DMS153 treated with DMSO at 0.1 percent for 48 hours (cell line): ENCODE data around the gene ISL2.
A peak's percentile ranks its signal among the peaks of the same experiment; 100 is the strongest.
"Not testable (repeated sequence)": the region's sequence is repeated elsewhere in the genome, so short reads cannot be mapped to it uniquely, and the experiment has no call there.

Experiments
- DNase-seq: peaks from one replicate; lab custom pipeline; 2025; ENCODE audit not compliant: unreplicated experiment; lab: John Stamatoyannopoulos, UW

ISL2 gene

DNA sequence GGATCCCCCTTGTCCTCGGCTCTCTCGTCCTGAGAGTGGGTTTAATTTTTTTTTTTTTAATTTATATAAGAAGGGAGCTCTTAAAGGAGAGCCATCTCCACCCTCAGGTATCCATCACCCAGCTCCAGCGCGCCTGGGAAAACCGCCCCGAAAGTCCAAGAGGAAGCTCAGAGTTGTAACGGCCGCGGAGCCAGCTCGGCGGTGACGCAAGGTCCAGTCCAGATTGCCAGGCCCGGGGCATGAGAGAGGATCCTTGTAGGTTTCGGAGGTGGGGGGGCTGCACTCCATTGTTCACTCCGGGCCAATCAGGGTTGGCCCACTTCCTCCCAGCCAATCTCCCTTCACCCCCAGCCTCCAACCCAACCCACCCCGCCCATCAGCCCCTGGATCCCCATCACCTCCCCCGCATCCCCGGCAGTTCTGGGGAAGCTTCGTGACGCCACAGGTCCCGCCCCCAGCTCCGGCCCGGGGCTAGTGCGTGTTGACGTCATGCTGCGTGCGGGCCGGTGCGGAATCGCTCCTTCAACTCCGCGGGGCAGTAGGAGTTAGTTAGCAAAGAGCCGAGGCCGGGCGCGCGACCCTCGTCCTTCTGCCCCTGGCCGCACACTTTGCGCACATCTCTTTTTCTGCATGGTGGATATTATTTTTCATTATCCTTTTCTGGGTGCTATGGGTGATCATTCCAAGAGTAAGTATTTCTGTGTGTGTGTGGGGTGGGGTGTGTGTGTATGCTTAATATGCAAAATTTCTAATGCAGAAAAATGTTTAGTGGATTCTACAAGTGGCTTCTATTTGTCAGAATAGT is at the start of gene ISL2:
ISL2 (plus strand) TSS at position 520 of the 805 bp plus-strand sequence; CDS start at position 631, 111 bp downstream.
- no peak for DNase-seq

DNA sequence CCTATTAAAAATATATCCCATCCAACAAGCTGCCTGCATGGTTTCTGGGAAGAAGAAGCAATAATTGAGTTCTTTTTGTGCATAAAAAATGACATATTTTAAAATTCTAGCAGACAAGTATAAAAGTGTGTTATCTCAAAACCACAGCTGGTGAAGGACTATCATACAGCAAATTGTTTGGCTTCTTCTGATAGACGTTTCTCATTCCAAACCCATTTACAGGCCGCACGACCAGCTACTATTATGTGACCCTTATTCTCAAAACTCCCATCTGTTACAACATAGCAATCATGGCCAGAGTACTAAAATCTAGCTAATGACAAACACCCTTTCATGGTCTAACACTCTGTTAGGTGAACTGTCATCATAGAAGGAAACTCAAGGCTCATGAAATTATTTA is 47.0 kb upstream of the ISL2 start:
- no peak for DNase-seq

DNA sequence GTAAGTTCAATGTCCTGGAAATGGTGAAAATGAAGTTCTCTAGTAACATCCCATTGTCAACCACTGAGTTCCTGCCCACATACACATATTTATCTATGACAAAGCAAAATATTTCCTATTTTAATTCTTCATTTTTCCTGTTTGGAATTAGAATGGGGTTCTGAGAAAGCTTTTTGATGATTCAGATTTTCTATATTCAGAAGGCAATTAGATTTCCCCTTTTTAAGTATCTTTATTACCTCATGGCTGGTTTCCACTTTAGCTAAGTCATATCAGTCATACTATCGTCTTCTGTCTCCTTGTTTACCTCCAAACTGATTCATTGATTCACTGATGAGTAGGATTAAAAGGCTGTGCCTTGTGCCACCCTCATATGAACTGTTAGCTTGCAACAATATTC is 43.2 kb upstream of the ISL2 start:
- no peak for DNase-seq

DNA sequence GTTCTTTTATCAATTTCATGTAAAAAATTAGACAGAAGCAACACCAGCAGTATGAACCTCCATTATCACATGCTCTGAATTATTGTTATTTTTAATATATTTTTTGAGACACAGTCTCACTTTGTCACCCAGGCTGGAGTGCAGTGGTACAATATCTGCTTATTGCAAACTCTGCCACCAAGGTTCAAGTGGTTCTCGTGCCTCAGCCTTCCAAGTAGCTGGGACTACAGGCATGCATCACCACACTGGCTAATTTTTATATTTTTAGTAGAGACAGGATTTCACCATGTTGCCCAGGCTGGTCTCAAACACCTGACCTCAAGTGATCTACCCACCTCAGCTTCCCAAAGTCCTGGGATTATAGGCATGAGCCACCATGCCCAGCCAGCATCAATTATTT is 42.1 kb upstream of the ISL2 start:
- not testable (repeated sequence) for DNase-seq

DNA sequence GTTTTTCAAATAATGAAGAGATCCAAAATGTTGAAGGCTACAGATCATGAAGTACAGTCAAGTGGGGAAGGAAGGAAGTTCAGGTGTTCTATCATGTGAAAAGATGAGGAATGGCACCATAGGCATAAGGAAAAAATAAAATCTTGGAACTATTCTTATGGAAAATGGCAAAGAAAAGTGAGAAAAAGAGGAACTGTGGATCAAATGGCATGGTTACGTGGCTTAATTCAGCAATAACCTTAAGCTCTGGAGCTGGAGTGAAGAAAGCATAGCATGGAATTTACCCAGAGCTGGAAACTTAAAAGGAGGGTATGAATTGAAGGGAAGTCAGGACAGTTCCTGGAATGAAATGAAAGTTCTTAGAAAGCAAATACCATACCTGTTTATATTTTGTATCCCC is 39.7 kb upstream of the ISL2 start:
- DNase-seq, result no peak

DNA sequence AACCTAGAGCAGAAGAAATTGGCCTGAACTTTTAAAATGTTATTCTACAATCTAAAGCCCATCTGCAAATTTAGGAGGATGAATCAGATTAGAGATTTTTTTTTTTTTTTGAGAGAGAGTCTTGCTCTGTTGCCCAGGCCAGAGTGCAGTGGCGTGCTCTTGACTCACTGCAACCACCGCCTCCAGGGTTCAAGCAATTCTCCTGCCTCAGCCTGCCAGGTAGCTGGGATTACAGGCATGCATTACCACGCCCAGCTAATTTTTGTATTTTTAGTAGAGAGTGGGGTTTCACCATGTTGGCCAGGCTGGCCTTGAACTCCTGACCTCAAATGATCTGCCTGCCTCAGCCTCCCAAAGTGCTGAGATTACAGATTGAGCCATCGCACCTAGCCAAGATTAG is 38.6 kb upstream of the ISL2 start:
- DNase-seq, result not testable (repeated sequence)

DNA sequence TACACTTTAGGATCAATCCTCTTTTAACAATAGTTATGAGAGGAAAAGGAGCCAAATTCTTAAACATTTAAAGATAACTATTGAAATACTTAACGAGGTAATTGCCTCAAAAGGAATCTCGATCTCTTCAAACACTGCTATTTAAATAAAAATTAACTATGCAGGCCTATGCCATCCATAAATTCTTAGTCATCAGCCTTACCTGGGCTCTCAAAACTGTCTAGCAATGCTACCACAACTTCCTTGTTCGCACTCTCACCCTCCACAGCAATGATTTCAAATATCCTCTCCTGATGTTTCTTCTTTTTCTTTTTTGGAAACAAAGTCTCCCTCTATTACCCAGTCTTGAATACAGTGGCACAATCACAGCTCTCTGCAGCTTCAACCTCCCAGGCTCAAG is 37.6 kb upstream of the ISL2 start:
- no peak for DNase-seq

DNA sequence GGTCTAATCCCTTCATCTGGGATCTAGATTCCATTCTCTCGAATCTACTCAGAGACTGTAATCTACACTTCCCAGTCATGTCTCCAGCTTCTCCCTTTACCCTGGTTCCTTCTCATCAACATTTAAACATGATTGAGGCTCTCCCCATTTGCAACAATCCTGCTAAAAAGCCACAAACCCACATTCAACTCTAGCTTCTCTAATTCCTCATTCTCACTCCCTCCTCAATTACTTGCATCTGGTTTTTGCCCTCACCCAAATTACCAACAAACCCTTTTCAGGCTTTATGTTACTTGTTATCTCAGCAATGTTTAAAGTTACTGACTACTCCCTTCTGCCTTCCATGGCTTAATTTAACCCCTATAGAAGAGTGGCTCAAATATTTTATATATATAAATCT is 36.8 kb upstream of the ISL2 start:
- DNase-seq, result no peak

DNA sequence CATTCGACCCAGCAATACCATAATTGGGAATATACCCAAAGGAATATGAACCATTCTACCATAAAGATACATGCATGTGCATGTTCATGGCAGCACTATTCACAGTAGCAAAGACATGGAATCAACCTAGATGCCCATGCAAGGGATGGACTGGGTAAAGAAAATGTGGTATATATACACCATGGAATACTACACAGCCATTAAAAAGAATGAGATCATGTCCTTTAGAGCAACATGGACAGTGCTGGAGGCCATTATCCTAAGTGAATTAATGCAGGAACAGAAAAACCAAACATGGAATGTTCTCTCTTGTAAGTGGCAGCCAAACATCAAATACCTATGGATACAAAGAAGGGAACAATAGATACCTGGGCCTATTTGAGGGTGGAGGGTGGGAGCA is 32.7 kb upstream of the ISL2 start:
- no peak for DNase-seq

DNA sequence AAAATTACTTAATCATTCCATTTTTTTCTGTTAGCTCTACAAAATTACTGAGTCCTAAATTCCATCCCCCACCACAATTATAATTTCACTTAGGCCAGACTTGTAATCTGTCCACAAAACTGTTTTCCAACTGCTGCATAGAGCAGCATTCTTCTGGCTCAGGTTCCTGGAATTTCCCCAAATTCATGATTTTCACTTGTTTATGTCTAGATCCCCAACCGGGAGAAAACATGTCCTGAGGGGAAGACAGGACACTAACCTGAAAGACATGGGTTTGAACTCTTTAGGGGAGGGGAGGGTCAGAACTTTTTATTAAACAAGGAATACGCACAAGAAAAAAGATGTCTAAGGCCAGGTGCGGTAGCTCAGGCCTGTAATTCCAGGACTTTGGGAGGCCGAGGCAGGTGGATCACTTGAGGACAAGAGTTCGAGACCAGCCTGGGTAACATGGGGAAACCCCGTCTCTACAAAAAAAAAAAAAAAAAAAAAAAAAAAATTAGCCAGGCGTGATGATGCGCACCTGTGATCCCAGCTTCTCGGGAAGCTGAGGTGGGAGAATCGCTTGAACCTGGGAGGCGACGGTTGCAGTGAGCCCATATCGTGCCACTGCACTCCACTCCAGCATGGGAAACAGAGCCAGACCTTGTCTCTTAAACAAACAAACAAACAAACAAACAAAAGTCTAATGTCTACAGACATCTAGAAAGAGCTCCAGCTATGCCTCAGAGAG is 26.8 kb upstream of the ISL2 start:
- no peak for DNase-seq

DNA sequence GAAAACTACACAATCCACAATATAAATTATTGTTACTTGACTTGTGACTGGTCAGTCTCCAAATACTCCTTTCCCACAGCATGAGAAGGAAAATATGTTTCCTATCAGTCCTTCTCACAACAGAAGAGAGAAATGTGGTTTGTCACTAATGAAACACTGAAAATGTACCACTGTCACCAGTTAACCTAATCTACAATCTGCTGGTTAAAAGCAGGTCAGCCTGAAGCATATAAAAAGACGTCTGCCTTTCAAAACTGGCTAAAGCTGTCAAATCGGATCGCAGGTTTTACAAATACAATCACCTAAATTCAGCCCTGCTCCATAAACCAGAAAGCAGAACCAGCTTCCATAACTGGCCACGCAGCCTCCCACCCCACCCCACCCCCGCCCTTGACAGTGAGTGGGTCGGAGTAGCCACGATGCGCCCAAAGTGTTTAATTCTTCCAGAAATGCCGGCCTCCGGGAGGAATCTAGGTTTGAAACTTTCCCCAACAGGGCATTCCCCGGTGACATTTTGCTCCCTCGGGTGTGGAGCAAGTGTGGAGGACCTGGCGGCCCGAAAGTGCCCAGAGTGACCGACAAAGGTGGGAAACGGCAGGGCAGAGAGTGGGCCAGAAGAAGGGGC is 26.0 kb upstream of the ISL2 start:
- DNase-seq, result no peak

DNA sequence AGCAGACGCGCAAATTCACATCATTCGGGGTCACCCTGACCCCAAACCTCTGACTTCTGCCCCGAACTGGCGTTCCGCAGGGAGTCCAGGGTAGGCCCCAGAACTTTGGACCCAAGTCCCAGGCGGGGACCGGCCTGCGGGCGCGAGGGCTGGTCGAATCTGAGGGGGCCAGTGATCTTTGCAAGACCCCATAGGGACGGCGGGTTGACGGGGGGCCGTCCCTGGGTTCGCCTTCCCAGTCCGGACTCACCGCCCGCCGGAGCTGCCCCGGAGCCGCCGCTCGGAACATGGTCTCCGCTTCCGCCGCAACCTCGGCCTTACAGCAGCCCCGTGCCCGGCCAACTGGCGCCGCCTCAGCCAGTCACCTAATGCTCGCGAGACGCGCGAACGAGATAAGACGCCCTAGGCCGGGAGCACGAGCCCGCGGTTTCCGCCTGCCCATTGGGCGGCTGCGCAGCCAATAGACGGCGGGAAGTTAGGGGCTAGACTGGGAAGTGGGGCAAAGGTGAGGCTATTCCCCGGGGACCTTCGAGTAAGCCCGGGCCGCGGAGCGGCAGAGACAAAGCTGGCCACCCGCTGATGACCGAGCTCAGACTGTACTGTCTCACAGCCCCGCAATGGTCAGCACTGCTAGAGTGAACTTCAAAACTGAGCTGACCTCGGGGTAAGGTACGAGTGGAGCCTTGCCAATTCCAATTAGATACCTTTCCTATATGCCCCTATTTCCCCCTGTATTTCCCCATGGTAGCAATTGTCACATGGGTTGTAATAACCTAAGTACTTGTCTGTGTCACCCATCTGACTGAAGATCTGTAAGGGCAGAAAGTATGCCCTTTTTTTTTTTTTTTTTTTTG is 25.2 kb upstream of the ISL2 start, which contains the start of gene ETFA:
ETFA (minus strand) TSS at position 370 of the 854 bp plus-strand sequence; CDS start at position 289, 81 bp downstream.
- peak; percentile 66 for DNase-seq

DNA sequence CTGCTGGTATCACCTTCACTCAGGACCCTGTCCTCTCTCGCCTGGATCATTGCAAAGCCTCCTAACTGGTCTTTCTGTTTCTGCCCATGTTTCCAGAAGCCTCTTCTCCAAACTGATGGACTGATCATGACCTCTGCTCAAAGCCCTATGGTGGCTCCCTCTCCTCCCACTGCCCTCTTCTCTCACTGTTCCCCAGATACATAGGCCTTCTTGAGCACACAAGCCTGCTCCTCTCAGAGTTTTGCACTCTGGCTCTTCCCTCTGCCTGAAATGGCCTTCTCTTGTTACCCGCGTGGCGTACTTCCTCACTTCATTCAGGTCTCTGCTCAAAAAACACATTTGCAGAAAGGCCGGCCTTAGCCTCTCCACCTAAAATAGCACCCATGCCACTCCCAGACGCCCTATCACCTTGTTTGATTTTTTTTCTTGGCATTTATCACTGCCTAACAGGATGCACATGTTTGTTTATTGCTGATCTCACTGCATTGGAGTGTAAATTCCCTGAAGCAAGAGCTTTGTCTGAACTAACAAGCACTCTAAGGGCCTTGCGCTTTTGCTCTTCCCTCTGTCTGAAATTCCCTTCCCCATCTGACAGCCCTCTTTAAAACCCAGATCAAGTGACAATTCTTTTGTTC is 23.9 kb upstream of the ISL2 start:
- peak; percentile 3 for DNase-seq

DNA sequence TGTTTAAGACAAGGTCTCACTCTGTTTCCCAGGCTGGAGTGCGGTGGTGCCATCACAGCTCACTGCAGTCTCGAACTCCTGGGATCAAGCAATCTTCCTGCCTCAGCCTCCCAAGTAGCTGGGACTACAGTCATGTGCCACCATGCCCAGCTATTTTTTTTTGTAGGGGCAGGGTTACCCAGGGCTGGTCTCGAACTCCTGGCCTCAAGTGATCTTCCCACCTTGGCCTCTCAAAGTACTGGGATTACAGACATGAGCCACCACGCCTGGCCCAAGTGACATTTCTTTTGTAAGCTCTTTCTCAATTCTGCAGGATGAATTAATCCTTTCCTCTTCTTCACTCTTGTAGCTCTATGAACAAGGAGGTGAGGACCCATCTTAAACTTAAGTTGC is 23.4 kb upstream of the ISL2 start:
- not testable (repeated sequence) for DNase-seq

DNA sequence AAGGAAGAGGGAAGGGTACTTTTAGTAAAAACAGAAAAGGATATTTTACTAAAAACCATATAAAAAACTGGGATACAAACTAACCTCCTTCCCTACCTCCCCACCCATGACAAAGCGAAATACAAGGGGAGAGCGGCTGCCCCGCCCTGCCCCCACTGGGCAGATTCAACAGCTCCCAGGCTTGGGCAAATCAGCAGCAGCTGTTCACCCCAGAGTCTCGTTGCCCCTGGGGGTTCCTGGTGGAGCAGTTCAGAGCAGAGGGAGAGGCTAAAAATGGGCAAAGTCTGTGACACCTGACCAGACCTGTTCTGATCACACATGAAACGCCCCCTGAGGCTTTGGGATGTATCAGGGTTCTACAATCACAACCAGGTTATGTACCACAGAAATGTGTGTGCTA is 22.8 kb upstream of the ISL2 start:
- no peak for DNase-seq

DNA sequence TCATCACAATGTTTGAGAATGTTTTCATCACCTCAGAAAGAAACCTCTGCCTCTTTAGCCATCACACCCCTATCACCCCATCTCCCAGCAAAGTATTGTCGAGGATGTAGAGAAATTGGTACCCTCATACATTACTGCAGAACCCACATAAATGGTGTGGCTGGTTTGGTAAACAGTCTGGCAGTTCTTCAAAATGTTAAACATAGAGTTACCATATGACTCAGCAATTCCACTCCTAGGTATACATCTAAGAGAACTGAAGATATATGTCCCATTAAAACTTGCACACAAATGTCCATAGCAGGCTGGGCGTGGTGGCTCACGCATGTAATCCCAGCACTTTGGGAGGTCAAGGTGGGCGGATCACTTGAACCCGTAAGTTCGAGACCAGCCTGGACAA is 16.6 kb upstream of the ISL2 start:
- DNase-seq, result no peak

DNA sequence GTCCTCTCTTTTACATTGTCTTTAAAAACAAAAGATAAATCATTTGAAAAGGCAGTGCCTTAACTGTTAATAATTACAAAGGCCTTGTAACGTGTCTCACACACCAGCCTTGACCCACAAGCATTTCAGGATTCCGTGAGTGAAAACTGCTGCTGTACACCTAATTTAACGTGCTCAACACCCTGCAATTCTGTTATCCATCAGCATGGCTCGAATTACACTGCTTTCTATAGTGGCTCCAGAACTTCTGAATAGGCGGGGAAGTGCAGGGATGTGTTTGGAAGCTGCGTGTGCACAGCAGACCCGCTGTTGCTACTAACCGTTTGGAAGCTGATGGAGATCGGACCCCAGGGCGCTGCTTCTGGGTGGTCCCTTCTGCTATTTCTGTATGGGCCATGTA is 15.4 kb upstream of the ISL2 start:
- no peak for DNase-seq

DNA sequence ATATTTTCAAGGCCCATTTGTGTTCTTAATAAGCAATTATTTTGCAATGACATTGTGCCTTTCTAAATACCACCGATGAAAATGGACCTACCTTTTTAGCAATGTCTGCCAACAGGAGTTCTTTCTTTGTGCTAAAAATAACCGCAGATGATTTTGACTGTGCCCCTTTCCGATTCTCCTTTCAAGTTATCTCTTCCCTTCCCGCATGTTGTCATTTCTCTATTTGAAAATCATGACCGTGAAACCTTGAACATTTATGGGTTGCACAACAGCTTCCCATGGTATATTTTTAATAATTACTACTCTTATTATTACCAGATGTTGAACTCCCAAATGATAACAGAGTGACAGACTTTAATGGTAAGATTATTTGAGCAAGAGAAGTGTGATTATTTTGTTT is 15.0 kb upstream of the ISL2 start:
- DNase-seq, result no peak

DNA sequence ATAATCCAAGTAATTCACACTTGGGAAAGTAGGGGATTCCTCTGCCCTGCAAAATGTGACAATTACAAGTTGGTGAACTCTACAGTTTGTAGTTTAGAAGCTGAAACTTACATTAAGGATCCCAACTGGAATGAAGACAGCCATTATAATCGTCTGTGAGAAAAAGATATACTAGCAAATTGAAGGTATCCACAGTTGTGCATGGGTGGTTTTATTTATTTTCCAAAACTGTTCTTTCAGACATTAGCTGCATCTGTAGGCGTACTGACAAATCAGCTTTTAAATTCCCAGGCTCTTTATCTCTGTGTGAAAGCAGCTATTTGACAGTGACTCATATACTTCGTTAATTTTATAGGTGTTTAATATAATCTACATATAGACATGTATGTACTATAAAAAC is 12.5 kb upstream of the ISL2 start:
- no peak for DNase-seq

DNA sequence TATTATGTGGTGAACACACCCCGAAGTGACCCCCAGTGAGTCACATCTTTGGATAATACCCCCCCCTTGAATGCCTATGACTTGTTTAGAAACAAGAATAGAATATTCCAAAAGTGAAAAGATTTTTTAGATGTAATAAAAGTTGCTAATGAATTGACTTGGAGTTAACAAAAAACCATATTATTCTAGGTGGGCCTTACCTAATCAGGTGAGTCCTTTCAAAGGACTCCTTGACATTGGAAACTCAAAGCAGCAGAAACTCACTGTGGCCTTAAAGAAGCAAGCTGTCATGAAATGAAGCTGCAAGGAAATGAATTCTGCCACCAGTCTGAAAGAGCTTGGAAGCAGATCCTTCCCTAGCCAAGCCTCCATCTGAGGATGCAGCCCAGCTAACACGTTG is 10.9 kb upstream of the ISL2 start:
- DNase-seq, result no peak
